Measurements from ENCODE around the gene SCAPER. TPM values are rescaled to one million over a fixed set of nuclear protein-coding genes. Genes with fewer than 3 reads are reported as not detected.
"Not testable (repeated sequence)": the region's sequence is repeated elsewhere in the genome, so short reads cannot be mapped to it uniquely, and the experiment has no call there.

Gene SCAPER
- total RNA-seq, 1 donor from 2014 or later, result 21.5 TPM

DNA sequence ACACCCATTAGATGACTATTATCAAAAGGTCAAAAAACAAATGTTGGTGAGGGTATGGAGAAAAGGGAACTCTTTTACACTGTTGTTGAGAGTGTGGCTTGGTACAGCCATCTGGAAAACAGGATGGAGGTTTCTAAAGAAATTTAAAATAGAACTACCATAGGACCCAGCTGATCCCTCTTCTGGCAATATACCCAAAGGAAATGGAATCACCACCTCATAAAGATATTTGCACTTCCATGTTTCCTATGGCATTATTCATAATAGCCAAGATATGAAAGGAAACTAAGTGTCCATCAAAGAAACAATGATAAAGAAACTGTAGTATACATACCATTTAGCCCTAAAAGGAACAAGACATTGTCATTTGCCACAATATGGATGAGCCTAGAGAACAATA lies 186.3 kb downstream of the SCAPER start:
- intact Hi-C loops (cut with micrococcal nuclease), result no loop called here
- DNase-seq (ENCODE audit: low spot score), result no peak
- H3K4me1 Mint-ChIP-seq (ENCODE audit: low read depth), result no peaks in the 10 kb centered on the region
- no peak overlapping the region for H3K27ac Mint-ChIP-seq
- peaks cover 21% of the 10 kb centered on the region for H3K36me3 Mint-ChIP-seq (ENCODE audit: low read depth)
- H3K4me3 Mint-ChIP-seq, result no peak overlapping the region
- peaks cover 35% of the 10 kb centered on the region for H3K9me3 Mint-ChIP-seq
- peaks cover 1% of the 10 kb centered on the region for H3K27me3 Mint-ChIP-seq (ENCODE audit: insufficient read depth)

DNA sequence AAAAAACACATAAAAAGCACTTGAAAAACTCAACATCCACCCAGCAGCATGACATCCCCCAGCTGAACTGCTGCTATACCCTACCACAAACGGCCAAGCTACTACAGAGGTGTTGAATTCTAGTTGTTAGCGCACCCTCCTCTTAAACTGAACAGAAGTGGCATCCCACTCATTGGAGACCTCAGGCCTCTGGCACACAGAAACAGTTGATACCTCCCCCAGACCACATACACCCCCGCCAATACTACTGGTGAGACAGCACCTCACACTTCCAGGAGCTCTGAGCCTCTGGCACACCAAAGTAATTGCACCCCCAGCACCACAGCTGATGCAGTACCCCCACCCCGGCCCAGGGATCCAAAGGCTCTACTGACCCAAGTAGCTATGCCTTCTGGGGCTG lies 190.2 kb downstream of the SCAPER start:
- Mint-ChIP-seq H3K36me3 (ENCODE audit: low read depth) (peaks cover 21% of the 10 kb centered on the region), H3K4me1 (ENCODE audit: low read depth) (no peaks in the 10 kb centered on the region), H3K9me3 (peaks cover 35% of the 10 kb centered on the region), H3K27ac (no peak overlapping the region), H3K27me3 (ENCODE audit: insufficient read depth) (peaks cover 1% of the 10 kb centered on the region), H3K4me3 (no peak overlapping the region)
- intact Hi-C loops (cut with micrococcal nuclease), result no loop called here
- no peak for DNase-seq (ENCODE audit: low spot score)

- Mint-ChIP-seq H3K36me3 (ENCODE audit: low read depth) (peaks cover 15% of the 10 kb centered on the region), H3K4me3 (no peak overlapping the region), H3K27me3 (ENCODE audit: insufficient read depth) (no peaks in the 10 kb centered on the region), H3K4me1 (ENCODE audit: low read depth) (no peaks in the 10 kb centered on the region), H3K9me3 (peaks cover 22% of the 10 kb centered on the region), H3K27ac (no peak overlapping the region)
- DNase-seq (ENCODE audit: low spot score), result no peak
- intact Hi-C loops (cut with micrococcal nuclease), result no loop called here
Measured at GRCh38 chr15:76711351-76711827, 193.8 kb downstream of the SCAPER start.

DNA sequence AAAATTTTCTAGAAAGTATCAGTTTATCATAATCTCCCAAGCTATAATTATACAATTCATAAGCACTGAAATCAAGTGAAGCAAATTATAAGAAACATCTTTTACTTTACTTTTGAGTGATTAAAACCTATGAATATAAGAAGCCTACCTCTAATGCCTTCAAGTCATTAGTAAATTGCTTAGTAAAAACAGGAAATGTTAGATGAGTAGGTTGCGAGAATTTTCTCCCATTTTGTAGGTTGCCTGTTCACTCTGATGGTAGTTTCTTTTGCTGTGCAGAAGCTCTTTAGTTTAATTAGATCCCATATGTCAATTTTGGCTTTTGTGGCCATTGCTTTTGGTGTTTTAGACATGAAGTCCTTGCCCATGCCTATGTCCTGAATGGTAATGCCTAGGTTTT lies 201.1 kb downstream of the SCAPER start:
- H3K9me3 Mint-ChIP-seq; DNase-seq (ENCODE audit: low spot score); H3K27me3 Mint-ChIP-seq (ENCODE audit: insufficient read depth); H3K4me3 Mint-ChIP-seq; H3K27ac Mint-ChIP-seq; intact Hi-C loops (cut with micrococcal nuclease): not testable (repeated sequence)
- Mint-ChIP-seq H3K4me1 (ENCODE audit: low read depth) (peaks cover 14% of the 10 kb centered on the region), H3K36me3 (ENCODE audit: low read depth) (peaks cover 12% of the 10 kb centered on the region)

GRCh38 chr15:76696840-76697239 lies 208.3 kb downstream of the SCAPER start:
- Mint-ChIP-seq H3K4me1 (ENCODE audit: low read depth) (no peaks in the 10 kb centered on the region), H3K27me3 (ENCODE audit: insufficient read depth) (no peaks in the 10 kb centered on the region)

GRCh38 chr15:76692546-76692945 lies 212.6 kb downstream of the SCAPER start:
- H3K9me3 Mint-ChIP-seq; intact Hi-C loops (cut with micrococcal nuclease); H3K36me3 Mint-ChIP-seq (ENCODE audit: low read depth); H3K4me3 Mint-ChIP-seq; DNase-seq (ENCODE audit: low spot score); H3K27me3 Mint-ChIP-seq (ENCODE audit: insufficient read depth); H3K4me1 Mint-ChIP-seq (ENCODE audit: low read depth); H3K27ac Mint-ChIP-seq: not testable (repeated sequence)

More at GRCh38 chr15:76696840-76697239, 208.3 kb downstream of the SCAPER start:
- no peak for DNase-seq (ENCODE audit: low spot score)
- Mint-ChIP-seq H3K36me3 (ENCODE audit: low read depth) (peaks cover 11% of the 10 kb centered on the region), H3K9me3 (no peaks in the 10 kb centered on the region), H3K27ac (no peak overlapping the region), H3K4me3 (no peak overlapping the region)
- intact Hi-C loops (cut with micrococcal nuclease), result no loop called here

GRCh38 chr15:76687592-76687991 lies 217.5 kb downstream of the SCAPER start:
- H3K36me3 Mint-ChIP-seq (ENCODE audit: low read depth); H3K4me1 Mint-ChIP-seq (ENCODE audit: low read depth); intact Hi-C loops (cut with micrococcal nuclease); DNase-seq (ENCODE audit: low spot score); H3K27me3 Mint-ChIP-seq (ENCODE audit: insufficient read depth); H3K9me3 Mint-ChIP-seq; H3K4me3 Mint-ChIP-seq; H3K27ac Mint-ChIP-seq: not testable (repeated sequence)

DNA sequence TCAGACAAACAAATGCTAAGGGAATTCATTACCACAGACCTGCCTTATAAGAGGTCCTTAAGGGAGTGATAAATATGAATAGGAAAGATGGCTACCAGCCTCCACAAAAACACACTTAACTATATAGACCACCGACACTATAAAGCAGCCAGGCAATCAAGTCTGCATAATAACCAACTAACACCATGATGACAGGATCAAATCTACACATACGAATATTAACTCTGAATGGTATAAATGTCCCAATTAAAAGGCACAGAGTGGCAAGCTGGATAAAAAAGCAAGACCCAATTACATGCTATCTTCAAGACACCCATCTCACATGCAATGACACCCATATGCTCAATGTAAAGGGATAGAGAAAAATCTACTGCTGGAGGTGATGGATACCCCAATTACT lies 221.1 kb downstream of the SCAPER start:
- intact Hi-C loops (cut with micrococcal nuclease), result no loop called here
- no peaks in the 10 kb centered on the region for H3K4me1 Mint-ChIP-seq (ENCODE audit: low read depth)

DNA sequence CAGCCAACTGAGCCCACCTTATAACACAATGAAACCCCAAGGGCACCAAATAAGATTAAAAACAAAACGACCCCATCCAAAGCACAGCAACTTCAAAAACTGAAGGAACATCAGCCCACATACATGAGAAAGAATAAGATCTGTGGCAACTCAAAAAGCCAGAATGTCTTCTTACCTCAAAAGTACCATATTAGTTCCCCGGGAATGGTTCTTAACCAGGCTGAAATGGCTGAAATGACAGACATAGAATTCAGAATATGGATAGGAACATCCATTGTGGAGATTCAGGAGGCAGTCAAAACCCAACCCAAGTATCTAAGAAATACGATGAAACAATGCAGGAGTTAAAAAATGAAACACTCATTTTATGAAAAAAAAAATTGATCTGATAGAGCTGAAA lies 222.3 kb downstream of the SCAPER start:
- H3K9me3 Mint-ChIP-seq, result peaks cover 9% of the 10 kb centered on the region
- H3K36me3 Mint-ChIP-seq (ENCODE audit: low read depth), result no peaks in the 10 kb centered on the region
- H3K4me3 Mint-ChIP-seq, result no peak overlapping the region
- no peaks in the 10 kb centered on the region for H3K4me1 Mint-ChIP-seq (ENCODE audit: low read depth)
- intact Hi-C loops (cut with micrococcal nuclease), result no loop called here
- peaks cover 2% of the 10 kb centered on the region for H3K27me3 Mint-ChIP-seq (ENCODE audit: insufficient read depth)
- H3K27ac Mint-ChIP-seq, result no peak overlapping the region
- DNase-seq (ENCODE audit: low spot score), result no peak

More for the DNA sequence above, 221.1 kb downstream of the SCAPER start:
- Mint-ChIP-seq H3K27me3 (ENCODE audit: insufficient read depth) (no peaks in the 10 kb centered on the region), H3K27ac (no peak overlapping the region), H3K36me3 (ENCODE audit: low read depth) (peaks cover 3% of the 10 kb centered on the region), H3K9me3 (peaks cover 9% of the 10 kb centered on the region), H3K4me3 (no peak overlapping the region)
- DNase-seq (ENCODE audit: low spot score), result no peak

DNA sequence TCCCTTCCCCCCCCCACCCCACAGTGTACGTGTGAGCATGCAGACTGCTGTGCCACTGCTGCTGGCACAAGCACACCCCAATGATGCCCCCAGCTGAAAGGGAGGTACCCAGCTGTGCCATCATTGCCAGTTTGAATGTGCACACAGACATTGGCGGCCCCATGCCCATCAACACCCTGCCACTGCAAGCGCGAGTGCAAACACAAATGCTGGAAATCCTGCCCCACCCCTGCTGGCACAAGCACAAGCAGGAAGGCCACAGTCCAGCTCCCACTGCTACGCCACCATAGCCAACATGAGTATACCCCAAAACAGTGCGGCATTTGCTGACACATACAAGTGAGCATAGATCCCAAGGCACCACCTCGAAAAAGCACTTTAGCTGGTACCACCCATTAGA lies 222.9 kb downstream of the SCAPER start:
- Mint-ChIP-seq H3K4me3 (no peak overlapping the region), H3K27me3 (ENCODE audit: insufficient read depth) (peaks cover 2% of the 10 kb centered on the region), H3K9me3 (peaks cover 6% of the 10 kb centered on the region), H3K4me1 (ENCODE audit: low read depth) (no peaks in the 10 kb centered on the region), H3K36me3 (ENCODE audit: low read depth) (no peaks in the 10 kb centered on the region), H3K27ac (no peak overlapping the region)
- intact Hi-C loops (cut with micrococcal nuclease), result no loop called here
- no peak for DNase-seq (ENCODE audit: low spot score)

- Mint-ChIP-seq H3K27me3 (ENCODE audit: insufficient read depth) (peaks cover 2% of the 10 kb centered on the region), H3K4me1 (ENCODE audit: low read depth) (no peaks in the 10 kb centered on the region), H3K36me3 (ENCODE audit: low read depth) (no peaks in the 10 kb centered on the region), H3K4me3 (no peak overlapping the region), H3K27ac (no peak overlapping the region), H3K9me3 (no peaks in the 10 kb centered on the region)
- intact Hi-C loops (cut with micrococcal nuclease), result no loop called here
- no peak for DNase-seq (ENCODE audit: low spot score)
Measured at GRCh38 chr15:76678766-76679165, 226.4 kb downstream of the SCAPER start.

GRCh38 chr15:76674883-76675282 lies 230.3 kb downstream of the SCAPER start:
- DNase-seq (ENCODE audit: low spot score), result no peak
- Mint-ChIP-seq H3K27me3 (ENCODE audit: insufficient read depth) (peaks cover 2% of the 10 kb centered on the region), H3K27ac (no peak overlapping the region), H3K36me3 (ENCODE audit: low read depth) (peaks cover 2% of the 10 kb centered on the region), H3K4me1 (ENCODE audit: low read depth) (no peaks in the 10 kb centered on the region), H3K4me3 (no peak overlapping the region), H3K9me3 (no peaks in the 10 kb centered on the region)
- intact Hi-C loops (cut with micrococcal nuclease), result no loop called here

GRCh38 chr15:76669521-76670207 lies 235.5 kb downstream of the SCAPER start:
- intact Hi-C loops (cut with micrococcal nuclease), result no loop called here
- Mint-ChIP-seq H3K9me3 (no peaks in the 10 kb centered on the region), H3K4me1 (ENCODE audit: low read depth) (no peaks in the 10 kb centered on the region), H3K27me3 (ENCODE audit: insufficient read depth) (no peaks in the 10 kb centered on the region), H3K36me3 (ENCODE audit: low read depth) (peaks cover 2% of the 10 kb centered on the region), H3K4me3 (no peak overlapping the region), H3K27ac (no peak overlapping the region)
- DNase-seq (ENCODE audit: low spot score), result no peak

GRCh38 chr15:76668900-76669299 lies 236.2 kb downstream of the SCAPER start:
- intact Hi-C loops (cut with micrococcal nuclease), result no loop called here
- DNase-seq (ENCODE audit: low spot score), result no peak
- Mint-ChIP-seq H3K4me1 (ENCODE audit: low read depth) (no peaks in the 10 kb centered on the region), H3K9me3 (no peaks in the 10 kb centered on the region), H3K36me3 (ENCODE audit: low read depth) (peaks cover 7% of the 10 kb centered on the region), H3K27ac (no peak overlapping the region), H3K4me3 (no peak overlapping the region), H3K27me3 (ENCODE audit: insufficient read depth) (no peaks in the 10 kb centered on the region)

Measured in activated T-helper 1 cell treated with anti-CD3 and anti-CD28 coated beads, Interleukin-12 subunit alpha, Interleukin-12 subunit beta, Interleukin-2, Interleukin-4 antibody, amounts not matched to agents 30 ng/mL and 10 ng/mL and 1 ng/mL, durations not matched to agents 14 hours and 24 hours and 36 hours (primary cell).